ENCODE measurements around the gene IBA57. TPM values are rescaled to one million over a fixed set of nuclear protein-coding genes. Genes with fewer than 3 reads are reported as not detected.

Gene IBA57
- total and polyA plus RNA-seq, 4 donors = 2.8 to 21.4 (median 6.9) TPM

GRCh38 chr1:228155596-228156514, 9.7 kb upstream of the IBA57 start:
- Histone ChIP-seq H3K9me3 (ENCODE audit: control insufficient read depth in 4 of 4, insufficient read depth in 3 of 4, low read length in 3 of 4) (peaks cover 0 to 3% (median 0%) of the 10 kb centered on the region in 4 donors), H3K27ac (ENCODE audit: low read depth in 1 of 2, low read length in 1 of 2) (no peak overlapping the region), H3K36me3 (ENCODE audit: control insufficient read depth in 4 of 4, insufficient read depth in 4 of 4, low read length in 4 of 4) (peaks cover 0 to 4% (median 0%) of the 10 kb centered on the region in 4 donors), H3K27me3 (ENCODE audit: control insufficient read depth in 3 of 3, insufficient read depth in 3 of 3, low read length in 2 of 3) (peaks cover 0 to 30% (median 16%) of the 10 kb centered on the region in 3 donors), H3K4me3 (no peak overlapping the region), H3K9ac (ENCODE audit: insufficient read depth in 1 of 2, low read length in 2 of 2) (no peak overlapping the region), H3K4me1 (ENCODE audit: control insufficient read depth in 5 of 5, insufficient read depth in 5 of 5, low read length in 5 of 5) (peaks cover under 1 to 30% (median 10%) of the 10 kb centered on the region in 5 donors)
- 78 to 82% methylated on average over 16 of the region's 16 CpGs for WGBS, 2 donors
- no peak for DNase-seq
- TF ChIP-seq, protein P1, sequence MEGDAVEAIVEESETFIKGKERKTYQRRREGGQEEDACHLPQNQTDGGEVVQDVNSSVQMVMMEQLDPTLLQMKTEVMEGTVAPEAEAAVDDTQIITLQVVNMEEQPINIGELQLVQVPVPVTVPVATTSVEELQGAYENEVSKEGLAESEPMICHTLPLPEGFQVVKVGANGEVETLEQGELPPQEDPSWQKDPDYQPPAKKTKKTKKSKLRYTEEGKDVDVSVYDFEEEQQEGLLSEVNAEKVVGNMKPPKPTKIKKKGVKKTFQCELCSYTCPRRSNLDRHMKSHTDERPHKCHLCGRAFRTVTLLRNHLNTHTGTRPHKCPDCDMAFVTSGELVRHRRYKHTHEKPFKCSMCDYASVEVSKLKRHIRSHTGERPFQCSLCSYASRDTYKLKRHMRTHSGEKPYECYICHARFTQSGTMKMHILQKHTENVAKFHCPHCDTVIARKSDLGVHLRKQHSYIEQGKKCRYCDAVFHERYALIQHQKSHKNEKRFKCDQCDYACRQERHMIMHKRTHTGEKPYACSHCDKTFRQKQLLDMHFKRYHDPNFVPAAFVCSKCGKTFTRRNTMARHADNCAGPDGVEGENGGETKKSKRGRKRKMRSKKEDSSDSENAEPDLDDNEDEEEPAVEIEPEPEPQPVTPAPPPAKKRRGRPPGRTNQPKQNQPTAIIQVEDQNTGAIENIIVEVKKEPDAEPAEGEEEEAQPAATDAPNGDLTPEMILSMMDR (IDR thresholded peaks at IDR 0.05; ENCODE audit: control extremely low read depth, extremely low read depth) = no peak
- ATAC-seq (ENCODE audit: insufficient read depth, low FRiP score) = no peak

DNA sequence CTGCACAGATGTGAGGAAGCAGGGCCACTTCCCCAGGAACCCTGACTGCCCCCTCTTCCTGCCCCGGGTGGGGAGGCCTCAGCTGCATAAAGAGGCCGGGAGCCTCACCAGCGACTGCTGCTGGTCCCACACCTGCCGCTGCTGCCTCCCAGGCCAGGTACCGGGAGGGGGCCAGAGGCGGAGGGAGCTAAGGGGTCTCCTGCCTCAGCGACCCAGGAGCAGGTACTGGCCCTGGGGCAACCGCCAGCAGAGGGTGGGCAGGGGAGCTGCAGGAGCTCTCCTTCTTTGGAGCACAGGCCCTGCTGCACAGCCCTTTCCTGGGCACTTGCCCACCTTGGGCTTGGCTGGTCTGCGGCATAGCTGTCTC, 9.1 kb upstream of the IBA57 start:
- DNase-seq (no peak), ATAC-seq (ENCODE audit: insufficient read depth, low FRiP score) (no peak)
- H3K36me3 ChIP-seq (ENCODE audit: control insufficient read depth in 4 of 4, insufficient read depth in 4 of 4, low read length in 4 of 4) = peaks cover 0 to 2% (median 0%) of the 10 kb centered on the region in 4 donors
- peaks cover 0 to 3% (median 0%) of the 10 kb centered on the region in 4 donors for H3K9me3 ChIP-seq (ENCODE audit: control insufficient read depth in 4 of 4, insufficient read depth in 3 of 4, low read length in 3 of 4)
- H3K27me3 ChIP-seq (ENCODE audit: control insufficient read depth in 3 of 3, insufficient read depth in 3 of 3, low read length in 2 of 3) = peaks cover 0 to 36% (median 19%) of the 10 kb centered on the region in 3 donors
- no peak overlapping the region for H3K4me3 ChIP-seq
- 28 to 51% methylated on average over 9 of the region's 9 CpGs for WGBS, 2 donors
- no peak overlapping the region for H3K9ac ChIP-seq (ENCODE audit: insufficient read depth in 1 of 2, low read length in 2 of 2)
- peaks cover 0 to 24% (median 4%) of the 10 kb centered on the region in 5 donors for H3K4me1 ChIP-seq (ENCODE audit: control insufficient read depth in 5 of 5, insufficient read depth in 5 of 5, low read length in 5 of 5)
- TF ChIP-seq, protein P1 (IDR thresholded peaks at IDR 0.05; ENCODE audit: control extremely low read depth, extremely low read depth) = no peak
- no peak overlapping the region for H3K27ac ChIP-seq (ENCODE audit: low read depth in 1 of 2, low read length in 1 of 2)

DNA sequence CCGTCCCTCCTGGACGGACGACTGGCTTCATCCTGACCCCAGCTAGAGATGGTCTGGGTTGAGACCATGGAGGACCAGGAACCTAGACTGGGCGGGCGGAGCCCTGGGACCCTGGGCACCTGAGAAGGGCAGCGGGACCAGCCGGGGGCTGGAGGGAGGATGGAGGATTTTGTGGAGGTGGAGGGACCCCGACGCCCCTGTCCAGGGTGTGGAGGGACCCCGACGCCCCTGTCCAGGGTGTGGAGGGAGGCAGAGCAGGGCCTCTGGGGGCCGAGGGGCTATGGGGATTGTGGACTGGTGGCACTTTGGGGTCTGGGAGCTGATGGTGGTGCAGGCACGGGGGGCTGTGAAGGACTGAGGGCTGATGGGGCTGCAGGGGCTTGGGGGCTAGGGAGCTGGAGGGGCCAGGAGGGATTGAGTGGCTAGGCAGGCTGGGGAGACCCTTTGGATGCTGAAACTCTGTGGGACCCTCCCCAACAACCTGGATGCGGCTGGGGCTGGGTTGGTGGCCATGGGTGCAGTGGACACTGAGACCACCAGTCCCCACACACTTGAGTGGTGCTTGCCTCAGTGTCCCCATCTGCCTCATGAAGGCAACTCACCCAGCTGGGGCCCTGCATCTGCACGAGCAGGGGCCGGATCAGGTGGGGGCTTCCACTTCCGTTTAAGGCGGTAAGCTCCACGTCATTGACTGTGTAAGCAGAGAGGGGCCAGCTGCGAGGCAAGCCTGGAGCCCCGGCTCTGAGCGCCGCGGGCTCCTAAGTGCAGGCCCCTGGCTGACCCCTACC, 8.5 kb upstream of the IBA57 start:
- ATAC-seq (ENCODE audit: insufficient read depth, low FRiP score) (no peak), DNase-seq (no peak)
- H3K9me3 ChIP-seq (ENCODE audit: control insufficient read depth in 4 of 4, insufficient read depth in 3 of 4, low read length in 3 of 4) = peaks cover 0 to 3% (median 0%) of the 10 kb centered on the region in 4 donors
- H3K9ac ChIP-seq (ENCODE audit: insufficient read depth in 1 of 2, low read length in 2 of 2) = no peak overlapping the region
- H3K4me3 ChIP-seq = no peak overlapping the region
- peaks cover 0 to 2% (median 0%) of the 10 kb centered on the region in 4 donors for H3K36me3 ChIP-seq (ENCODE audit: control insufficient read depth in 4 of 4, insufficient read depth in 4 of 4, low read length in 4 of 4)
- no peak overlapping the region for H3K27ac ChIP-seq (ENCODE audit: low read depth in 1 of 2, low read length in 1 of 2)
- TF ChIP-seq, protein P1 (IDR thresholded peaks at IDR 0.05; ENCODE audit: control extremely low read depth, extremely low read depth) = no peak
- WGBS, 2 donors = 45 to 59% methylated on average over 23 to 24 of the region's 24 CpGs
- peaks cover 0 to 42% (median 25%) of the 10 kb centered on the region in 3 donors for H3K27me3 ChIP-seq (ENCODE audit: control insufficient read depth in 3 of 3, insufficient read depth in 3 of 3, low read length in 2 of 3)
- peaks cover 0 to 26% (median 0%) of the 10 kb centered on the region in 5 donors for H3K4me1 ChIP-seq (ENCODE audit: control insufficient read depth in 5 of 5, insufficient read depth in 5 of 5, low read length in 5 of 5)

All from lung (tissue), 12 donors.